Colonic mucosa (tissue), 4 donors: Measurements from ENCODE around the gene TCF12. TPM values are rescaled to one million over a fixed set of nuclear protein-coding genes. Genes with fewer than 3 reads are reported as not detected.

Experiments used
- DNase-seq: peaks from one replicate; pipeline ENCODE4 v3.0.0-alpha.2; 2020
- H3K27ac ChIP-seq: fragments of 200-600 bp; one replicate; pipeline ENCODE4 v1.8.0; 2021
- H3K27me3 ChIP-seq: fragments of 200-600 bp; one replicate; pipeline ENCODE4 v1.8.0; 2021
- H3K36me3 ChIP-seq: fragments of 200-600 bp; one replicate; pipeline ENCODE4 v1.8.0; 2021
- H3K4me1 ChIP-seq: fragments of 200-600 bp; one replicate; pipeline ENCODE4 v1.8.0; 2021; ENCODE audit warnings: mild to moderate bottlenecking
- H3K4me3 ChIP-seq: fragments of 200-600 bp; one replicate; pipeline ENCODE4 v1.8.0; 2021
- H3K9ac ChIP-seq, 2 donors: one replicate each; pipeline ENCODE4 v1.7.0; 2013; ENCODE audit warnings: control low read depth in 2 of 2, low read depth in 2 of 2, low read length in 2 of 2
- H3K9me3 ChIP-seq: fragments of 200-600 bp; one replicate; pipeline ENCODE4 v1.8.0; 2021
- CTCF ChIP-seq: fragments of 200-600 bp; IDR thresholded peaks from one replicate; pipeline ENCODE4 v1.8.0; 2022; ENCODE audit warnings: antibody characterized with exemption, mild to moderate bottlenecking
- intact Hi-C: fragments of 100-400 bp; cut with DNase I; formaldehyde crosslinking; loops from one replicate; pipeline ENCODE4 v1.14.1; 2022
- total RNA-seq, 2 donors: library from RNA; stranded (reverse); fragmentation: NEBNext Ultra II Directional in 1 of 2; extraction: Animal tissue kit (Norgen Biotek cat#: 25700) in 1 of 2; gene quantifications; one replicate each; pipeline ENCODE4 v1.2.1, GENCODE V29; 2021
- donor health status: healthy.
- donor health status: DM: no; HTN: no; CAD: no.
- donor health status: DM: no; HTN: no; CAD: no.

The TCF12 gene
- total RNA-seq, 2 donors from 2014 or later, result 68.7 to 76.3 TPM

GRCh38 chr15:57234156-57234555 lies 315.7 kb downstream of the TCF12 start:
- H3K9ac ChIP-seq, result no peak overlapping the region
- intact Hi-C loops, result loop anchor here (10.0 kb wide), 1 partner anchor 51 kb away; no protein-coding TSS in a partner anchor
- peaks cover 4% of the 10 kb centered on the region for H3K36me3 ChIP-seq
- H3K9me3 ChIP-seq, result no peaks in the 10 kb centered on the region
- no peaks in the 10 kb centered on the region for H3K27me3 ChIP-seq
- no peak for TF ChIP-seq CTCF
- no peak overlapping the region for H3K4me3 ChIP-seq
- no peak overlapping the region for H3K27ac ChIP-seq
- no peak for DNase-seq
- H3K4me1 ChIP-seq, result no peaks in the 10 kb centered on the region

GRCh38 chr15:57235186-57235585 lies 316.7 kb downstream of the TCF12 start:
- H3K27ac ChIP-seq, result no peak overlapping the region
- H3K36me3 ChIP-seq, result peaks cover 4% of the 10 kb centered on the region
- no peaks in the 10 kb centered on the region for H3K27me3 ChIP-seq
- TF ChIP-seq CTCF, result no peak
- no peak overlapping the region for H3K9ac ChIP-seq
- no peak overlapping the region for H3K4me3 ChIP-seq
- H3K4me1 ChIP-seq, result no peaks in the 10 kb centered on the region
- no peak for DNase-seq
- intact Hi-C loops, result loop anchor here (10.0 kb wide), 1 partner anchor 50 kb away; no protein-coding TSS in a partner anchor
- H3K9me3 ChIP-seq, result no peaks in the 10 kb centered on the region

GRCh38 chr15:57235873-57236272 lies 317.4 kb downstream of the TCF12 start:
- DNase-seq, result no peak
- Histone ChIP-seq H3K27me3 (no peaks in the 10 kb centered on the region), H3K4me1 (no peaks in the 10 kb centered on the region), H3K36me3 (peaks cover 4% of the 10 kb centered on the region), H3K27ac (no peak overlapping the region), H3K9me3 (no peaks in the 10 kb centered on the region), H3K9ac (no peak overlapping the region), H3K4me3 (no peak overlapping the region)
- intact Hi-C loops, result loop anchor here (10.0 kb wide), 1 partner anchor 49 kb away; no protein-coding TSS in a partner anchor
- TF ChIP-seq CTCF, result no peak

GRCh38 chr15:57236561-57237300 lies 318.3 kb downstream of the TCF12 start:
- Histone ChIP-seq H3K4me3 (no peak overlapping the region), H3K27me3 (no peaks in the 10 kb centered on the region), H3K9ac (no peak overlapping the region), H3K36me3 (peaks cover 4% of the 10 kb centered on the region), H3K27ac (no peak overlapping the region), H3K4me1 (no peaks in the 10 kb centered on the region), H3K9me3 (no peaks in the 10 kb centered on the region)
- no peak for TF ChIP-seq CTCF
- intact Hi-C loops, result loop anchor here (10.0 kb wide), 1 partner anchor 48 kb away; no protein-coding TSS in a partner anchor
- DNase-seq, result no peak

GRCh38 chr15:57237301-57237642 lies 318.8 kb downstream of the TCF12 start:
- H3K9ac ChIP-seq, result no peak overlapping the region
- no peaks in the 10 kb centered on the region for H3K9me3 ChIP-seq
- no peak for DNase-seq
- no peak overlapping the region for H3K27ac ChIP-seq
- TF ChIP-seq CTCF, result no peak
- intact Hi-C loops, result loop anchor here (10.0 kb wide), 1 partner anchor 48 kb away; no protein-coding TSS in a partner anchor
- H3K27me3 ChIP-seq, result no peaks in the 10 kb centered on the region
- no peaks in the 10 kb centered on the region for H3K4me1 ChIP-seq
- peaks cover 4% of the 10 kb centered on the region for H3K36me3 ChIP-seq
- H3K4me3 ChIP-seq, result no peak overlapping the region
